DND-41 (cell line): ENCODE results near the gene ACTBL2.

Experiments
- EZH2 ChIP-seq: IDR thresholded peaks from 3 replicates; pipeline ENCODE4 v1.6.1; 2012; ENCODE audit warnings: borderline replicate concordance, low read depth, mild to moderate bottlenecking, moderate library complexity, low read length, inconsistent platforms; ENCODE audit not compliant: severe bottlenecking
- TF ChIP-seq, protein P1 (sequence below): IDR thresholded peaks from 2 replicates; pipeline ENCODE4 v1.5.1; 2012; ENCODE audit warnings: borderline replicate concordance, low read length, moderate library complexity, mild to moderate bottlenecking; ENCODE audit not compliant: poor library complexity, severe bottlenecking; ENCODE audit errors: extremely low read depth

DNA sequence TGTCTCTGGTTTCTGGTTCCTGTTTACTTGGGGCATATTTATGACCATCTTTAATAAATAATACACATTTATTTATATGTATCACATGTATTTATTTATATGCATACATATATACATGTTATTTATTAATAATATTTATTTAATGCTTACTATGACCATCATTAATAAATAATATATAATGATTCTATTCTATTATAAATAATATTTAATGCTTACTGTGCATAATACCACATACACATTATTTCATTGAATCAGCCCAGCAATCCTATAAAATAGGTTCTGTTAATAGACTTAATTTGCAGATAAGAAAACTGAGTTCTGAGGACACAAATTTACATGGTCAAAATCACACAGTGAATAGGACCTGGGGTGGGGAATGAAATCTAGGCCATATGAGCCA, 24.2 kb downstream of the ACTBL2 start:
- no peak for TF ChIP-seq EZH2
- TF ChIP-seq, protein P1, sequence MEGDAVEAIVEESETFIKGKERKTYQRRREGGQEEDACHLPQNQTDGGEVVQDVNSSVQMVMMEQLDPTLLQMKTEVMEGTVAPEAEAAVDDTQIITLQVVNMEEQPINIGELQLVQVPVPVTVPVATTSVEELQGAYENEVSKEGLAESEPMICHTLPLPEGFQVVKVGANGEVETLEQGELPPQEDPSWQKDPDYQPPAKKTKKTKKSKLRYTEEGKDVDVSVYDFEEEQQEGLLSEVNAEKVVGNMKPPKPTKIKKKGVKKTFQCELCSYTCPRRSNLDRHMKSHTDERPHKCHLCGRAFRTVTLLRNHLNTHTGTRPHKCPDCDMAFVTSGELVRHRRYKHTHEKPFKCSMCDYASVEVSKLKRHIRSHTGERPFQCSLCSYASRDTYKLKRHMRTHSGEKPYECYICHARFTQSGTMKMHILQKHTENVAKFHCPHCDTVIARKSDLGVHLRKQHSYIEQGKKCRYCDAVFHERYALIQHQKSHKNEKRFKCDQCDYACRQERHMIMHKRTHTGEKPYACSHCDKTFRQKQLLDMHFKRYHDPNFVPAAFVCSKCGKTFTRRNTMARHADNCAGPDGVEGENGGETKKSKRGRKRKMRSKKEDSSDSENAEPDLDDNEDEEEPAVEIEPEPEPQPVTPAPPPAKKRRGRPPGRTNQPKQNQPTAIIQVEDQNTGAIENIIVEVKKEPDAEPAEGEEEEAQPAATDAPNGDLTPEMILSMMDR: no peak
